C4-2B (cell line): ENCODE measurements around the gene CADPS2.

Experiments used
- ZFX ChIP-seq: fragments of 450-650 bp; IDR thresholded peaks from 2 replicates; pipeline ENCODE4 v1.6.1; 2017
- TF ChIP-seq, protein P1 (sequence below): fragments of 450-650 bp; conservative IDR thresholded peaks from 2 replicates; pipeline ENCODE4 v1.5.1; 2017; ENCODE audit warnings: mild to moderate bottlenecking

DNA sequence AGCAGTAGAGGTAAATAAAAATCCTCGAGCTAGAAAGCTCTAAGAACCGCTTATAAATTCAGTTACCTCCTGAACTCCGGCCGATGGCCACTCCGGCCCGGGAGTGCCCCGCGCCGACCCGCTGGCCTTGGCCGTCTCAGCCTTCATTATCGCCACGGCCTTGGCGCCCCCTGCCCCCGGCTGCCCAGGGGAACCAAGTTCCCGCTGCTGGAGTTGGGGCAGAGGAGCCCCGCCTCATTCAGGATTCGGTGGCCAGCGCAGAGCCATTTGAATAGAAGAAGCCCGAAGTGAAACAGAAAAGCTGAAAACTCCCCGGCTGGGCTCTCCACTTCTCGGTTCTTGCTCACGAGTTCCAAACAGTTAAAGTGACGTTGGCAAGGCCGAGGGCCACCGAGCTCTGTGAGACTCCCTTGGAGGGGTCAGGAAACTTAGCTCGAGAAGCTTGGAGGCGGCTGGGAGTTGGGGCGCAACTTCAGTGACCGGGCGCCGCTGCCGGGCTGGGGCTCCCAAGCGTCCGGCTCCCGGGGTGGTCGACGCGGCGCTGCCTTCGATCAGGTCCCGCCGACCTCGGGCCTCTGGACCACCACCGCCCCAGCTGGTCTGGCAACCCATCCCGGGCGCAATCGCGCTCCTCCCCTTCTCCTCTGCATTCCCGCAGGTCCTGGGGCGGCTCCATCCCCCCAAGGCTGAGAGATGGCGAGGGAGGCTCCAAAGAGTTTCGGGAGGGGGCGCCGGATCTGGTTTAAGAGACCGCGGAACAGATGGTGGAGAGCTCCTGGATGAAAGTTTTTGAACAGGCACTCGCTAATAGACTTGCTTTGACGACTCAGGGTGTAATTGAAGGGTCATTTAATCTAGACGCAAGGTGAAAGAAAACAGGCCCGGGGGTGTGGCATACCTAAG lies 575.9 kb downstream of the CADPS2 start:
- TF ChIP-seq, protein P1, sequence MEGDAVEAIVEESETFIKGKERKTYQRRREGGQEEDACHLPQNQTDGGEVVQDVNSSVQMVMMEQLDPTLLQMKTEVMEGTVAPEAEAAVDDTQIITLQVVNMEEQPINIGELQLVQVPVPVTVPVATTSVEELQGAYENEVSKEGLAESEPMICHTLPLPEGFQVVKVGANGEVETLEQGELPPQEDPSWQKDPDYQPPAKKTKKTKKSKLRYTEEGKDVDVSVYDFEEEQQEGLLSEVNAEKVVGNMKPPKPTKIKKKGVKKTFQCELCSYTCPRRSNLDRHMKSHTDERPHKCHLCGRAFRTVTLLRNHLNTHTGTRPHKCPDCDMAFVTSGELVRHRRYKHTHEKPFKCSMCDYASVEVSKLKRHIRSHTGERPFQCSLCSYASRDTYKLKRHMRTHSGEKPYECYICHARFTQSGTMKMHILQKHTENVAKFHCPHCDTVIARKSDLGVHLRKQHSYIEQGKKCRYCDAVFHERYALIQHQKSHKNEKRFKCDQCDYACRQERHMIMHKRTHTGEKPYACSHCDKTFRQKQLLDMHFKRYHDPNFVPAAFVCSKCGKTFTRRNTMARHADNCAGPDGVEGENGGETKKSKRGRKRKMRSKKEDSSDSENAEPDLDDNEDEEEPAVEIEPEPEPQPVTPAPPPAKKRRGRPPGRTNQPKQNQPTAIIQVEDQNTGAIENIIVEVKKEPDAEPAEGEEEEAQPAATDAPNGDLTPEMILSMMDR = no peak
- TF ChIP-seq ZFX = no peak
